NK-92 (cell line): ENCODE data around the gene ARF3.
"Not testable (repeated sequence)": the region's sequence is repeated elsewhere in the genome, so short reads cannot be mapped to it uniquely, and the experiment has no call there.

Experiments used
- DNase-seq: peaks from one replicate; lab custom pipeline; 2025; ENCODE audit not compliant: unreplicated experiment; lab: John Stamatoyannopoulos, UW

Gene ARF3

GRCh38 chr12:48932878-48933277 lies 24.4 kb downstream of the ARF3 start:
- DNase-seq = no peak

- no peak for DNase-seq
These were observed 26.8 kb downstream of the ARF3 start for GRCh38 chr12:48930475-48930874.

- no peak for DNase-seq
These were observed 27.7 kb downstream of the ARF3 start for GRCh38 chr12:48929551-48929950.

GRCh38 chr12:48927261-48927660 lies 30.0 kb downstream of the ARF3 start:
- DNase-seq = no peak

- DNase-seq = no peak
These were observed 31.8 kb downstream of the ARF3 start, which contains the start of gene FKBP11 for GRCh38 chr12:48925304-48926011. Gene FKBP11 (minus strand): TSS chr12:48925492. CDS start chr12:48925428, 64 bp downstream.

- no peak for DNase-seq
These were observed 32.5 kb downstream of the ARF3 start for GRCh38 chr12:48924617-48925303.

GRCh38 chr12:48923117-48923516 lies 34.2 kb downstream of the ARF3 start:
- DNase-seq = no peak

- no peak for DNase-seq
These were observed 39.3 kb downstream of the ARF3 start for GRCh38 chr12:48917857-48918537.

- no peak for DNase-seq
These were observed 47.1 kb downstream of the ARF3 start for GRCh38 chr12:48910196-48910595.

- DNase-seq = not testable (repeated sequence)
These were observed 47.6 kb downstream of the ARF3 start for GRCh38 chr12:48909698-48910097.

GRCh38 chr12:48907245-48907644 lies 50.0 kb downstream of the ARF3 start:
- DNase-seq = no peak

- no peak for DNase-seq
These were observed 53.3 kb downstream of the ARF3 start for GRCh38 chr12:48903982-48904411.

GRCh38 chr12:48903363-48903981 lies 53.8 kb downstream of the ARF3 start:
- no peak for DNase-seq

GRCh38 chr12:48901278-48901677 lies 56.0 kb downstream of the ARF3 start:
- DNase-seq = no peak

- DNase-seq = no peak
These were observed 57.6 kb downstream of the ARF3 start for GRCh38 chr12:48899651-48900050.

- DNase-seq = no peak
These were observed 63.0 kb downstream of the ARF3 start for GRCh38 chr12:48894271-48894670.

- no peak for DNase-seq
These were observed 66.4 kb downstream of the ARF3 start for GRCh38 chr12:48890657-48891418.

GRCh38 chr12:48889679-48890078 lies 67.6 kb downstream of the ARF3 start:
- no peak for DNase-seq
